22Rv1 (cell line): Measurements from ENCODE around the gene LRRC56.

Experiments used
- ZFX ChIP-seq: fragments of 450-650 bp; IDR thresholded peaks from 2 replicates; pipeline ENCODE4 v1.6.1; 2017; ENCODE audit warnings: antibody characterized with exemption, borderline replicate concordance
- TF ChIP-seq, protein P1 (sequence below): fragments of 450-650 bp; IDR thresholded peaks from 2 replicates; pipeline ENCODE4 v1.5.1; 2017; ENCODE audit warnings: mild to moderate bottlenecking

DNA sequence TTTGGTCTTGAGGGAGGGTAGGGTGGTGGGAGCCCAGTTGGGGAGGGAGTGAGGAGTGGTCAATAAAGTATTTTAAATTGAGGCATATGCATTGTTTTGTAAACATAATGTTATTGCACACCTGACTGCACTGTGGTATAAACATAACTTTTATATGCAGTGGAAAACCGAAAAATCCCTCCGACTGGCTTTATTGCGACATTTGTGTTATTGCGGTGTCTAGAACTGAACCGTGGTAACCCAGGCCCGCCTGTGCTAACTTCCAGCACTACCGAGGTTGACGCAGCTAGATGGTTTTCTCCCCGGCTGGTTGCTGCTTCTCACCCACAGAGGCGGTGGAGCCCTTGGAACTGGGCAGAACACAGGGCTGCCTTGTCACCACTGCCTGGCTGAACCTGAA is 22.7 kb upstream of the LRRC56 start:
- TF ChIP-seq, protein P1, sequence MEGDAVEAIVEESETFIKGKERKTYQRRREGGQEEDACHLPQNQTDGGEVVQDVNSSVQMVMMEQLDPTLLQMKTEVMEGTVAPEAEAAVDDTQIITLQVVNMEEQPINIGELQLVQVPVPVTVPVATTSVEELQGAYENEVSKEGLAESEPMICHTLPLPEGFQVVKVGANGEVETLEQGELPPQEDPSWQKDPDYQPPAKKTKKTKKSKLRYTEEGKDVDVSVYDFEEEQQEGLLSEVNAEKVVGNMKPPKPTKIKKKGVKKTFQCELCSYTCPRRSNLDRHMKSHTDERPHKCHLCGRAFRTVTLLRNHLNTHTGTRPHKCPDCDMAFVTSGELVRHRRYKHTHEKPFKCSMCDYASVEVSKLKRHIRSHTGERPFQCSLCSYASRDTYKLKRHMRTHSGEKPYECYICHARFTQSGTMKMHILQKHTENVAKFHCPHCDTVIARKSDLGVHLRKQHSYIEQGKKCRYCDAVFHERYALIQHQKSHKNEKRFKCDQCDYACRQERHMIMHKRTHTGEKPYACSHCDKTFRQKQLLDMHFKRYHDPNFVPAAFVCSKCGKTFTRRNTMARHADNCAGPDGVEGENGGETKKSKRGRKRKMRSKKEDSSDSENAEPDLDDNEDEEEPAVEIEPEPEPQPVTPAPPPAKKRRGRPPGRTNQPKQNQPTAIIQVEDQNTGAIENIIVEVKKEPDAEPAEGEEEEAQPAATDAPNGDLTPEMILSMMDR, result no peak
- TF ChIP-seq ZFX, result no peak
